HEK293 (cell line): ENCODE results near the gene NR3C2.
A peak's percentile ranks its signal among the peaks of the same experiment; 100 is the strongest.

Experiments
- CTCF ChIA-PET: fragments of 350-600 bp; formaldehyde crosslinking; extraction: SDS; loops from one replicate; lab custom pipeline; 2021; ENCODE audit warnings: antibody characterized with exemption; lab: Yijun Ruan, JAX
- POLR2A ChIA-PET: fragments of 300-600 bp; formaldehyde crosslinking; extraction: SDS; loops from one replicate; lab custom pipeline; 2020; ENCODE audit warnings: antibody characterized with exemption, inconsistent platforms; lab: Yijun Ruan, JAX
- H3K27ac ChIP-seq: fragments of 200-500 bp; sonication (Bioruptor generic); 2 replicates; pipeline ENCODE4 v1.5.1; 2014; ENCODE audit warnings: low read depth, low read length, control low read depth, inconsistent platforms; ENCODE audit errors: extremely low read depth
- H3K36me3 ChIP-seq, 2 experiments: fragments of 200-500 bp in 1 of 2; sonication (Bioruptor generic) in 1 of 2; 1 replicate in 1 of 2; 2 replicates in 1 of 2; pipeline ENCODE4 v1.5.1; 2014 to 2017; ENCODE audit warnings: inconsistent platforms in 2 of 2, low read length in 2 of 2; ENCODE audit not compliant: control insufficient read depth in 2 of 2, insufficient read depth in 1 of 2
- H3K4me1 ChIP-seq: fragments of 200-500 bp; sonication (Bioruptor generic); 2 replicates; pipeline ENCODE4 v1.5.1; 2014; ENCODE audit warnings: mild to moderate bottlenecking, low read length, inconsistent platforms; ENCODE audit not compliant: control insufficient read depth, insufficient read depth
- H3K4me3 ChIP-seq: 2 replicates; pipeline ENCODE4 v1.5.1; 2011; ENCODE audit warnings: low read depth, mild to moderate bottlenecking, control low read depth, low read length, moderate library complexity
- H3K9me3 ChIP-seq: fragments of 200-500 bp; sonication (Bioruptor generic); 2 replicates; pipeline ENCODE4 v1.5.1; 2014; ENCODE audit warnings: low read depth, low read length, inconsistent platforms; ENCODE audit not compliant: control insufficient read depth, insufficient read depth
- FEZF1 ChIP-seq: fragments of 450-650 bp; formaldehyde crosslinking; IDR thresholded peaks from 2 replicates; pipeline ENCODE4 v1.5.1; 2016; ENCODE audit warnings: missing biosample characterization, missing genetic modification characterization
- GLIS2 ChIP-seq: fragments of 450-650 bp; formaldehyde crosslinking; IDR thresholded peaks from 2 replicates; pipeline ENCODE4 v1.5.1; 2016; ENCODE audit warnings: missing biosample characterization, missing genetic modification characterization
- HOXA7 ChIP-seq: sonication (generic); formaldehyde crosslinking; IDR thresholded peaks from 2 replicates; pipeline ENCODE4 v1.8.1; 2022; ENCODE audit warnings: missing genetic modification reagents, borderline replicate concordance
- KLF1 ChIP-seq: fragments of 450-650 bp; formaldehyde crosslinking; IDR thresholded peaks from 2 replicates; pipeline ENCODE4 v1.5.1; 2016; ENCODE audit warnings: missing biosample characterization, missing genetic modification characterization
- KLF8 ChIP-seq: fragments of 450-650 bp; formaldehyde crosslinking; IDR thresholded peaks from 2 replicates; pipeline ENCODE4 v1.5.1; 2016; ENCODE audit warnings: missing biosample characterization, missing genetic modification characterization
- OSR2 ChIP-seq: fragments of 450-650 bp; formaldehyde crosslinking; IDR thresholded peaks from 2 replicates; pipeline ENCODE4 v1.5.1; 2016; ENCODE audit warnings: missing biosample characterization, missing genetic modification characterization
- WT1 ChIP-seq: fragments of 450-650 bp; formaldehyde crosslinking; IDR thresholded peaks from 2 replicates; pipeline ENCODE4 v1.5.1; 2016; ENCODE audit warnings: missing biosample characterization, missing genetic modification characterization
- ZNF132 ChIP-seq: fragments of 450-650 bp; formaldehyde crosslinking; IDR thresholded peaks from 2 replicates; pipeline ENCODE4 v1.5.1; 2017; ENCODE audit warnings: missing biosample characterization, missing genetic modification characterization, borderline replicate concordance
- ZNF138 ChIP-seq: fragments of 450-650 bp; formaldehyde crosslinking; IDR thresholded peaks from 2 replicates; pipeline ENCODE4 v1.5.1; 2016; ENCODE audit warnings: missing biosample characterization, missing genetic modification characterization, borderline replicate concordance
- ZNF223 ChIP-seq: fragments of 450-650 bp; formaldehyde crosslinking; IDR thresholded peaks from 2 replicates; pipeline ENCODE4 v1.5.1; 2016; ENCODE audit warnings: missing biosample characterization, missing genetic modification characterization
- ZNF24 ChIP-seq: fragments of 450-650 bp; formaldehyde crosslinking; IDR thresholded peaks from 2 replicates; pipeline ENCODE4 v1.5.1; 2016; ENCODE audit warnings: missing biosample characterization, missing genetic modification characterization
- ZNF266 ChIP-seq: fragments of 450-650 bp; formaldehyde crosslinking; IDR thresholded peaks from 2 replicates; pipeline ENCODE4 v1.5.1; 2016; ENCODE audit warnings: missing biosample characterization, missing genetic modification characterization, low read depth
- ZNF292 ChIP-seq: fragments of 450-650 bp; formaldehyde crosslinking; IDR thresholded peaks from 2 replicates; pipeline ENCODE4 v1.5.1; 2016; ENCODE audit warnings: low read depth, missing biosample characterization, missing genetic modification characterization, borderline replicate concordance
- ZNF335 ChIP-seq: fragments of 450-650 bp; formaldehyde crosslinking; conservative IDR thresholded peaks from 2 replicates; pipeline ENCODE4 v1.5.1; 2016; ENCODE audit warnings: missing biosample characterization, missing genetic modification characterization
- ZNF423 ChIP-seq: fragments of 450-650 bp; formaldehyde crosslinking; IDR thresholded peaks from 2 replicates; pipeline ENCODE4 v1.5.1; 2016; ENCODE audit warnings: missing biosample characterization, missing genetic modification characterization
- ZNF529 ChIP-seq: fragments of 450-650 bp; formaldehyde crosslinking; IDR thresholded peaks from 2 replicates; pipeline ENCODE4 v1.5.1; 2017; ENCODE audit warnings: missing genetic modification characterization, missing biosample characterization; ENCODE audit not compliant: insufficient replicate concordance
- ZNF555 ChIP-seq: fragments of 450-650 bp; formaldehyde crosslinking; conservative IDR thresholded peaks from 2 replicates; pipeline ENCODE4 v1.5.1; 2017; ENCODE audit warnings: missing biosample characterization, mild to moderate bottlenecking, missing genetic modification characterization, inconsistent platforms
- ZNF654 ChIP-seq: fragments of 450-650 bp; formaldehyde crosslinking; IDR thresholded peaks from 2 replicates; pipeline ENCODE4 v1.5.1; 2016; ENCODE audit warnings: low read depth, missing biosample characterization, missing genetic modification characterization
- ZNF768 ChIP-seq: fragments of 450-650 bp; formaldehyde crosslinking; IDR thresholded peaks from 2 replicates; pipeline ENCODE4 v1.5.1; 2018; ENCODE audit warnings: missing biosample characterization, mild to moderate bottlenecking, missing genetic modification characterization
- ZNF792 ChIP-seq: fragments of 450-650 bp; formaldehyde crosslinking; IDR thresholded peaks from 2 replicates; pipeline ENCODE4 v1.5.1; 2016; ENCODE audit warnings: missing biosample characterization, missing genetic modification characterization
- ZNF843 ChIP-seq: fragments of 450-650 bp; formaldehyde crosslinking; IDR thresholded peaks from 2 replicates; pipeline ENCODE4 v1.5.1; 2016; ENCODE audit warnings: missing biosample characterization, missing genetic modification characterization
- ZSCAN16 ChIP-seq: fragments of 450-650 bp; formaldehyde crosslinking; IDR thresholded peaks from 2 replicates; pipeline ENCODE4 v1.5.1; 2016; ENCODE audit warnings: missing biosample characterization, missing genetic modification characterization
- ZSCAN23 ChIP-seq: fragments of 450-650 bp; formaldehyde crosslinking; IDR thresholded peaks from 2 replicates; pipeline ENCODE4 v1.5.1; 2016; ENCODE audit warnings: missing biosample characterization, missing genetic modification characterization
- TF ChIP-seq, protein P1 (sequence below): fragments of 450-650 bp; IDR thresholded peaks from 2 replicates; pipeline ENCODE4 v1.5.1; 2018; ENCODE audit warnings: missing biosample characterization, mild to moderate bottlenecking, missing genetic modification characterization
- TF ChIP-seq, protein P2 (sequence below): fragments of 450-650 bp; formaldehyde crosslinking; IDR thresholded peaks from 2 replicates; pipeline ENCODE4 v1.5.1; 2017; ENCODE audit warnings: missing biosample characterization, missing genetic modification characterization
- TF ChIP-seq, protein P3 (sequence below): fragments of 450-650 bp; formaldehyde crosslinking; IDR thresholded peaks from 2 replicates; pipeline ENCODE4 v1.5.1; 2016; ENCODE audit warnings: missing biosample characterization, missing genetic modification characterization
- TF ChIP-seq, protein P4 (sequence below): fragments of 450-650 bp; formaldehyde crosslinking; IDR thresholded peaks from 2 replicates; pipeline ENCODE4 v1.5.1; 2016; ENCODE audit warnings: missing biosample characterization, missing genetic modification characterization
- TF ChIP-seq, protein P5 (sequence below): fragments of 450-650 bp; formaldehyde crosslinking; IDR thresholded peaks from 2 replicates; pipeline ENCODE4 v1.5.1; 2016; ENCODE audit warnings: missing biosample characterization, missing genetic modification characterization, borderline replicate concordance

Gene NR3C2

DNA sequence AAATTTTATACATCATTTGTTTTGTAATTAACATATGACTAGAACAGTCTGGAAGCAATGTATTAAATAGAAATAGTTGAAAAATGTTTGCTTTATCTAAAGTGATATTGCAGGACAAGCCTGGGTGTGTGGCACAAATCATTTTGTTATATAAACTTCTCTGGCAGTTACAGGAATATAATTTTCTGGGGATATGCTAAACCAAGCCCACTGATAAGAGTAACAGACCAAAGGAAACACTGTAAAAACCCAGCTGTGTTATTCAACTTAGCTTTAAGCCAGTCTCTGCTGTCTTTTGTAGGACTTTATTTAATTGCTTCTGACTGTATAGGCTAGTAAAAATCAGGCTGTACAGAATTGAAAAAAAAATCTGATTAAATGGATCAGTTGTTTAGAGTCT, 156.2 kb downstream of the NR3C2 start:
- H3K36me3 ChIP-seq = no peaks in the 10 kb centered on the region
- H3K9me3 ChIP-seq = no peaks in the 10 kb centered on the region
- H3K4me1 ChIP-seq = peaks cover 45% of the 10 kb centered on the region
- POLR2A ChIA-PET = no interaction called here
- CTCF ChIA-PET = no interaction called here
- peak; percentile 36; the same call in 1 of the 2 replicates for TF ChIP-seq ZNF843 (tag by site-specific recombination)
- TF ChIP-seq ZSCAN23 (tag by site-specific recombination) = no peak
- no peak for TF ChIP-seq ZNF423 (tag by site-specific recombination)
- no peak for TF ChIP-seq ZSCAN16 (tag by site-specific recombination)
- TF ChIP-seq ZNF132 (tag by site-specific recombination) = no peak
- TF ChIP-seq, protein P1, sequence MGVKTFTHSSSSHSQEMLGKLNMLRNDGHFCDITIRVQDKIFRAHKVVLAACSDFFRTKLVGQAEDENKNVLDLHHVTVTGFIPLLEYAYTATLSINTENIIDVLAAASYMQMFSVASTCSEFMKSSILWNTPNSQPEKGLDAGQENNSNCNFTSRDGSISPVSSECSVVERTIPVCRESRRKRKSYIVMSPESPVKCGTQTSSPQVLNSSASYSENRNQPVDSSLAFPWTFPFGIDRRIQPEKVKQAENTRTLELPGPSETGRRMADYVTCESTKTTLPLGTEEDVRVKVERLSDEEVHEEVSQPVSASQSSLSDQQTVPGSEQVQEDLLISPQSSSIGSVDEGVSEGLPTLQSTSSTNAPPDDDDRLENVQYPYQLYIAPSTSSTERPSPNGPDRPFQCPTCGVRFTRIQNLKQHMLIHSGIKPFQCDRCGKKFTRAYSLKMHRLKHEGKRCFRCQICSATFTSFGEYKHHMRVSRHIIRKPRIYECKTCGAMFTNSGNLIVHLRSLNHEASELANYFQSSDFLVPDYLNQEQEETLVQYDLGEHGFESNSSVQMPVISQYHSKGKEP = no peak
- TF ChIP-seq FEZF1 = peak; percentile 48
- no peak for TF ChIP-seq KLF8
- TF ChIP-seq ZNF555 (tag by site-specific recombination) = no peak
- TF ChIP-seq ZNF335 = no peak
- TF ChIP-seq, protein P2, sequence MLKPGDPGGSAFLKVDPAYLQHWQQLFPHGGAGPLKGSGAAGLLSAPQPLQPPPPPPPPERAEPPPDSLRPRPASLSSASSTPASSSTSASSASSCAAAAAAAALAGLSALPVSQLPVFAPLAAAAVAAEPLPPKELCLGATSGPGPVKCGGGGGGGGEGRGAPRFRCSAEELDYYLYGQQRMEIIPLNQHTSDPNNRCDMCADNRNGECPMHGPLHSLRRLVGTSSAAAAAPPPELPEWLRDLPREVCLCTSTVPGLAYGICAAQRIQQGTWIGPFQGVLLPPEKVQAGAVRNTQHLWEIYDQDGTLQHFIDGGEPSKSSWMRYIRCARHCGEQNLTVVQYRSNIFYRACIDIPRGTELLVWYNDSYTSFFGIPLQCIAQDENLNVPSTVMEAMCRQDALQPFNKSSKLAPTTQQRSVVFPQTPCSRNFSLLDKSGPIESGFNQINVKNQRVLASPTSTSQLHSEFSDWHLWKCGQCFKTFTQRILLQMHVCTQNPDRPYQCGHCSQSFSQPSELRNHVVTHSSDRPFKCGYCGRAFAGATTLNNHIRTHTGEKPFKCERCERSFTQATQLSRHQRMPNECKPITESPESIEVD = peak; percentile 79
- no peak for TF ChIP-seq ZNF792 (tag by site-specific recombination)
- TF ChIP-seq, protein P3, sequence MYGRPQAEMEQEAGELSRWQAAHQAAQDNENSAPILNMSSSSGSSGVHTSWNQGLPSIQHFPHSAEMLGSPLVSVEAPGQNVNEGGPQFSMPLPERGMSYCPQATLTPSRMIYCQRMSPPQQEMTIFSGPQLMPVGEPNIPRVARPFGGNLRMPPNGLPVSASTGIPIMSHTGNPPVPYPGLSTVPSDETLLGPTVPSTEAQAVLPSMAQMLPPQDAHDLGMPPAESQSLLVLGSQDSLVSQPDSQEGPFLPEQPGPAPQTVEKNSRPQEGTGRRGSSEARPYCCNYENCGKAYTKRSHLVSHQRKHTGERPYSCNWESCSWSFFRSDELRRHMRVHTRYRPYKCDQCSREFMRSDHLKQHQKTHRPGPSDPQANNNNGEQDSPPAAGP (tag by site-specific recombination) = no peak
- no peak overlapping the region for H3K4me3 ChIP-seq
- H3K27ac ChIP-seq = no peak overlapping the region

DNA sequence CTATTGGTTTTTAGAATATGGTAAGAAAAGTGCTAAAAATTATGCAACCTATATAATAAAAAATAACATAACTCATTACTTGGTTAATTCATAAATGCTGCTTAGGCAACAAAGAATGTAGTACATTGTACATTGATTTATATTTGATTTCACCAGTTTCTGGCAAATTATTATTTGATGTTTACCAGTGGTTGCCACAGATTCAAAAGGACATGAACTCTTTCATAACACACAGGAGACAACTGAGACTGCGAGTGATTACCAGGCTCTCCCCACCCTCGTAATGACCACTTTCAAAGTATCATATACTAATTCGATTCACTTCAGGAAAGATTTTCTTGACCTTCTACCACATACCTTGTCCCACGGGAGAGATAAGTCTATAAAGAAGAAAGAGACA, 158.5 kb downstream of the NR3C2 start:
- Histone ChIP-seq H3K4me3 (no peak overlapping the region), H3K4me1 (peaks cover 34% of the 10 kb centered on the region), H3K9me3 (no peaks in the 10 kb centered on the region), H3K27ac (no peak overlapping the region), H3K36me3 (no peaks in the 10 kb centered on the region)
- ChIA-PET CTCF (no interaction called here), POLR2A (no interaction called here)
- no peak for TF ChIP-seq ZNF292
- TF ChIP-seq, protein P4, sequence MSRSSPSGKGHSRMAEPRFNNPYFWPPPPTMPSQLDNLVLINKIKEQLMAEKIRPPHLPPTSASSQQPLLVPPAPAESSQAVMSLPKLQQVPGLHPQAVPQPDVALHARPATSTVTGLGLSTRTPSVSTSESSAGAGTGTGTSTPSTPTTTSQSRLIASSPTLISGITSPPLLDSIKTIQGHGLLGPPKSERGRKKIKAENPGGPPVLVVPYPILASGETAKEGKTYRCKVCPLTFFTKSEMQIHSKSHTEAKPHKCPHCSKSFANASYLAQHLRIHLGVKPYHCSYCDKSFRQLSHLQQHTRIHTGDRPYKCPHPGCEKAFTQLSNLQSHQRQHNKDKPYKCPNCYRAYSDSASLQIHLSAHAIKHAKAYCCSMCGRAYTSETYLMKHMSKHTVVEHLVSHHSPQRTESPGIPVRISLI (tag by site-specific recombination) = no peak
- no peak for TF ChIP-seq WT1 (tag by site-specific recombination)
- no peak for TF ChIP-seq ZNF266 (tag by site-specific recombination)
- TF ChIP-seq ZNF654 = no peak
- no peak for TF ChIP-seq OSR2 (tag by site-specific recombination)
- no peak for TF ChIP-seq ZNF138
- TF ChIP-seq ZNF768 (tag by site-specific recombination) = no peak
- TF ChIP-seq, protein P5, sequence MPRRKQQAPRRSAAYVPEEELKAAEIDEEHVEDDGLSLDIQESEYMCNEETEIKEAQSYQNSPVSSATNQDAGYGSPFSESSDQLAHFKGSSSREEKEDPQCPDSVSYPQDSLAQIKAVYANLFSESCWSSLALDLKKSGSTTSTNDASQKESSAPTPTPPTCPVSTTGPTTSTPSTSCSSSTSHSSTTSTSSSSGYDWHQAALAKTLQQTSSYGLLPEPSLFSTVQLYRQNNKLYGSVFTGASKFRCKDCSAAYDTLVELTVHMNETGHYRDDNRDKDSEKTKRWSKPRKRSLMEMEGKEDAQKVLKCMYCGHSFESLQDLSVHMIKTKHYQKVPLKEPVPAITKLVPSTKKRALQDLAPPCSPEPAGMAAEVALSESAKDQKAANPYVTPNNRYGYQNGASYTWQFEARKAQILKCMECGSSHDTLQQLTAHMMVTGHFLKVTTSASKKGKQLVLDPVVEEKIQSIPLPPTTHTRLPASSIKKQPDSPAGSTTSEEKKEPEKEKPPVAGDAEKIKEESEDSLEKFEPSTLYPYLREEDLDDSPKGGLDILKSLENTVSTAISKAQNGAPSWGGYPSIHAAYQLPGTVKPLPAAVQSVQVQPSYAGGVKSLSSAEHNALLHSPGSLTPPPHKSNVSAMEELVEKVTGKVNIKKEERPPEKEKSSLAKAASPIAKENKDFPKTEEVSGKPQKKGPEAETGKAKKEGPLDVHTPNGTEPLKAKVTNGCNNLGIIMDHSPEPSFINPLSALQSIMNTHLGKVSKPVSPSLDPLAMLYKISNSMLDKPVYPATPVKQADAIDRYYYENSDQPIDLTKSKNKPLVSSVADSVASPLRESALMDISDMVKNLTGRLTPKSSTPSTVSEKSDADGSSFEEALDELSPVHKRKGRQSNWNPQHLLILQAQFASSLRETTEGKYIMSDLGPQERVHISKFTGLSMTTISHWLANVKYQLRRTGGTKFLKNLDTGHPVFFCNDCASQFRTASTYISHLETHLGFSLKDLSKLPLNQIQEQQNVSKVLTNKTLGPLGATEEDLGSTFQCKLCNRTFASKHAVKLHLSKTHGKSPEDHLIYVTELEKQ (tag by site-specific recombination) = no peak
- TF ChIP-seq ZNF24 (tag by site-specific recombination) = no peak
- no peak for TF ChIP-seq HOXA7 (CRISPR knock-in tag)
- no peak for TF ChIP-seq ZNF223
- TF ChIP-seq KLF1 (tag by site-specific recombination) = no peak
- TF ChIP-seq GLIS2 (tag by site-specific recombination) = no peak
- TF ChIP-seq ZNF529 = no peak
- TF ChIP-seq KLF8 = no peak
